Measurements from ENCODE around the gene SEM1.

- TF ChIP-seq EP300 (IDR thresholded peaks at IDR 0.05), result no peak
- TF ChIP-seq, protein P1, sequence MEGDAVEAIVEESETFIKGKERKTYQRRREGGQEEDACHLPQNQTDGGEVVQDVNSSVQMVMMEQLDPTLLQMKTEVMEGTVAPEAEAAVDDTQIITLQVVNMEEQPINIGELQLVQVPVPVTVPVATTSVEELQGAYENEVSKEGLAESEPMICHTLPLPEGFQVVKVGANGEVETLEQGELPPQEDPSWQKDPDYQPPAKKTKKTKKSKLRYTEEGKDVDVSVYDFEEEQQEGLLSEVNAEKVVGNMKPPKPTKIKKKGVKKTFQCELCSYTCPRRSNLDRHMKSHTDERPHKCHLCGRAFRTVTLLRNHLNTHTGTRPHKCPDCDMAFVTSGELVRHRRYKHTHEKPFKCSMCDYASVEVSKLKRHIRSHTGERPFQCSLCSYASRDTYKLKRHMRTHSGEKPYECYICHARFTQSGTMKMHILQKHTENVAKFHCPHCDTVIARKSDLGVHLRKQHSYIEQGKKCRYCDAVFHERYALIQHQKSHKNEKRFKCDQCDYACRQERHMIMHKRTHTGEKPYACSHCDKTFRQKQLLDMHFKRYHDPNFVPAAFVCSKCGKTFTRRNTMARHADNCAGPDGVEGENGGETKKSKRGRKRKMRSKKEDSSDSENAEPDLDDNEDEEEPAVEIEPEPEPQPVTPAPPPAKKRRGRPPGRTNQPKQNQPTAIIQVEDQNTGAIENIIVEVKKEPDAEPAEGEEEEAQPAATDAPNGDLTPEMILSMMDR (IDR thresholded peaks at IDR 0.05), result no peak
- TF ChIP-seq POLR2AphosphoS5 (IDR thresholded peaks at IDR 0.05), result no peak
These were observed 30.5 kb upstream of the SEM1 start for GRCh38 chr7:96740130-96740529.
